Effector CD8-positive, alpha-beta T cell (primary cell): Measurements from ENCODE around the gene SLC37A2.
"Not testable (repeated sequence)": the region's sequence is repeated elsewhere in the genome, so short reads cannot be mapped to it uniquely, and the experiment has no call there.

ENCODE experiments used
- DNase-seq: peaks from one replicate; lab custom pipeline; 2025; lab: John Stamatoyannopoulos, UW
- total RNA-seq, 4 experiments: gene quantifications; one replicate each; lab custom pipeline; 2026; lab: John Stamatoyannopoulos, UW

SLC37A2 gene
- 0.10 to 1.6 (median 0.97) reads per million in 4 experiments for total RNA-seq

DNA sequence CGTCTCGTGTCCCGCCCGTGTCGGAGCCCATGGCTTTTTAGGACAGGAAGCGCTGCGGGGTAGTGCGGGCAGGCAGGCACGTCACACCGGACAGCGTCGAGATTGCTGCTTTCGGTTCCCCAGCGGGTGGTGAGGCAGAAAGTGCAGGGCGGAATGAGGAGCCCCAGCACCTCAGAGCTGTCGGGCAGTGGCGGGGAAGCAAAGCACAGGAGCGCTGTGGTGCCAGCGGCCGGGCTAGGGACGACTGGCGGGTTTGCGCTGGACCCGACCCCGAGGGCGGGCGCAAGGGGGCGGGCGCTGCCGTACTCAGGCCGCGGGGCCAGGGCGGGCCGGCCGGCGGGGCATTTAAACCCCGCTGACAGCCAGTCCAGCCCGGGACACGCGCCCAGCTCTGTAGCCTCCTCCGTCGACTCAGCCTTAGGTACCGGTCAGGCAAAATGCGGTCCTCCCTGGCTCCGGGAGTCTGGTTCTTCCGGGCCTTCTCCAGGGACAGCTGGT lies at the start of gene SLC37A2:
TSS of gene SLC37A2 (plus strand) at position 375 of the 498 bp plus-strand sequence. CDS start at position 438, 63 bp downstream.
- DNase-seq, result no peak

GRCh38 chr11:125016413-125016812 lies 46.7 kb upstream of the SLC37A2 start:
- DNase-seq, result no peak

DNA sequence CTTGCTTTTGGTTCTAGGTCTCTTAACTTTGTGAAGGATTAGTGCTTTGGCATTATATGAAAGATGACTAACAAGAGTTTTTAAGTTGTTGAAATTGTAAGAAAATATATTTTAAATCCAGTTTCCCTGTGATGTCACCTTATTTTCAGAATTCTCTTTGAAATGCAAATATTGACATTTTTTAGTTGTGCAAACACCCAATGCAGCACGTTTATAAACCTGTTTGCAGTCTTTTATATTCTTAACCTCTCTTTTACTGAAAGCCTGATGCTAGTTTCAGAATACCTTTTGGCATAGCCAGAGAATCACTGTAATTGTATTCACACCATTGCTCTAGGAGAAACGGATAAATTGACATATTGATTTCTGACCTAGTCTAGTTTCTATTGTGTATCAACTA lies 42.8 kb upstream of the SLC37A2 start:
- no peak for DNase-seq

- no peak for DNase-seq
Measured at GRCh38 chr11:125022551-125022950, 40.6 kb upstream of the SLC37A2 start.

DNA sequence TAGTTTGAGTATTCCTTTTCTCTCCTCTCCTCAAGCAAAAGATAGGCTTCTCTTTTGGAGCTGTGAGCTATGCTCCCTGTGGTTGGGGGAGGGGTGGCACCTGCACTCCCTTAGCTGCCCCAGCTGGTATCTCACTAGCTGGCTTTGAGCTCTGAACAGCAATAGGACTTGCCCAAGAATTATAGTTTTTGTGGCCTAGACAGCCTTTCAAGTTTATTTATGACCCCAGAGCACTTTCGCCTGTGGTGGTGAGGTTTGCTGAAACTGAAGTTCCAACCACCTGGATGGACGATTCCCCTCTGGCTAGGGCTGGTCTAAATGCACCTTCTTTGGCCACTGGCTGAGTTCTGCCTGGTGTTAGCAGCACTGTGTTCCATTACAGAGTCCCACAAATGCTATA lies 37.1 kb upstream of the SLC37A2 start:
- no peak for DNase-seq

DNA sequence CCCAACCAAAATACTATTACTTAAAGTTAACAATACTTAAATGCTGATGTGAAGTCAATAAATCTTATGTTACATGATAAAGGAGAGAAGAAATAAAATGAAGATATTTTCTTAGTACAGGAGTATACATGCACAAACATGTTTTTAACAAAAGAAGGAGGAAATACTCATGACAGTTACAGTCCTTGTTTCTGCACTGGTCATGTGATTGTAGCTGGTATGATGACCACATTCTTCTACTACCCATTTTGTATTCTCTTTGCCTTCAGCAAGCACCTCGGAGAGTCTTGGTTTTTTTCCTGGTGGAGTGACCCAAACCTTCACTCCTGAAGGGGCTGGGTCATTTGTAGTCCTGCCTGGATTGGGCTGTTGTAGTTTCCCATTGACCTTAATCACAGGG lies 33.7 kb upstream of the SLC37A2 start:
- not testable (repeated sequence) for DNase-seq

DNA sequence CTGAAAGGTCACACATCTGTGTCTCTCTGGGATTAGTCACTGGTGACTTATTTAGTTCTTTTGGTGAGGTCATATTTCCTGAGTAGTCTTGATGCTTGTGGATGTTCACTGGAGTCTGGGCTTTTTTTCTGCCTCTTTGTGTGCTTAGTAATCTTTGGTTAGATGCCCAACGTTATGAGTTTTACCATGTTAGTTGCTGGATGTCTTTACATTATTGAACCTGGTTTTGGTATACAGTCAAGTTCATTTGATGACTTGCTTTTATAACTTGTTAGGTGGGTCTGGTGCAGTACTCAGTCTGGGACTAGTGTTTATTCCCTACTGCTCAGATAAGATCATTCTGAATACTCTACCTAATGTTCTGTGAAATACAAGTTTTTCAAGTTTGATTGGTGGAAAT lies 26.2 kb upstream of the SLC37A2 start:
- DNase-seq, result no peak

- no peak for DNase-seq
Measured at GRCh38 chr11:125049164-125049792, 13.8 kb upstream of the SLC37A2 start.

DNA sequence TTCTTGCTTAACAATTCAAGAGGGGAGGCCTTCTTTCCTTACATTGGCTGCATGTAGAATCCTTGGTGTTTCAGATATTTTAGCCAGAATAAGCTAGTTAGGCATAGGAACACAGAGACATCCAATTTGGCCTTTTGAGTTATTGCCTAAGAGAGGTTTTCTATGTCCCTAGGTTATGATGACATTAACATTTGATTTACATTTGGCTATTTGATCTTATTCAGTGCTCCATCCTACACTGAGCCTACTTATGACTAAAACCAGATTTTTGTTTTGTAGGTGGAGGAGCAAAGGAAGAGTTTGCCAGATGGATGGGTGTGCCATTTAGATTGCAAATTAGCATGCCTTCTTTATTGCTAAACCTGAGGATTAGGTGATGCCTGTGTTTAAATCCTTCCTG lies 11.1 kb upstream of the SLC37A2 start:
- DNase-seq, result no peak

DNA sequence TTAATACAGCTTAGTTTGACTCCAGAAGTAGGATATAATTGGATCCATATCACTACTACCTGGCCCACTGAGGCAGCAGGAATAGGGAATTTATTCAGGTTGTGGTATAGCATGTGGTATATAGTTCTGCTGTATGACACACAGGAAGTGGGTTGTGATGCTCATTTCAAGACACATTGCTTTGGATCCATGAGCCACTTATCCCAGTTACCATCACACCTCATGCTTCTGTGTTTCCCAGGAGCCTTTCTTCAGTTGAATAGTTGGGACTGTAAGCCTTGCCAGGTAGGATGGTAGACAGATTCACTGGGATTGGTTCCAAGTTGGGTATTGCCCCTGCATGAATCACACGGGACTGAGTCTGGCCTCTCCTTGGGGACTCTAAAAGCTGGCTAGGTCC lies 9.9 kb upstream of the SLC37A2 start:
- no peak for DNase-seq

DNA sequence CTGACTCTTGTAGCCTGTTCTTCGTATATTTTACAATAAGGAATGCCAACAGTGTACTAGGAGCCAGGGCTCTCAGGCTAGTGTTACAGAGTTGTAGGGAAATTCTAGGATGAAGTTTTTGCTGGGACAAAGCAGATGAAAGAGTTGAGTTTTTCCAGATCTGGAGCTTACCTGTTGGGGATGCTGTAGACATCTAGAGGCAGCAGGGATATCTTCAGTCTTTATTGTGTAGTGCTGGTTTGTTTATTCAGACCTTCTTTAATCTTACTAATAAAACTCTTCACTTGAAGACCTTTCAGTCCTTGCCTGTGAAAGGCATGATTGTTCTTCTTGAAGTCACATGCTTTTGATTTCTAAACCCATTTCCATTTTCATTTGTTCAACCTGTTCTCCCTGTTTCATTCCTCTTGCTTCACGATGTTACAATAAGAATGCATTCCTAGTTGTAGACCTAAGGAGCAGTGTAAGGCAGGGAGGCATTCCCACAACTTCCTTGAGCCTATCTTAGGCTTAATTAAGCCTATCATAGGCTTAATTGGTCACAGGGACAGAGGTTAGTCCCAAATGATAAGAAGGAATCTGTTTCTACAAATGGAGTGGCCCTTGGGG lies 7.9 kb upstream of the SLC37A2 start:
- DNase-seq, result no peak

GRCh38 chr11:125056111-125056510 lies 7.0 kb upstream of the SLC37A2 start:
- not testable (repeated sequence) for DNase-seq

GRCh38 chr11:125056931-125057692 lies 6.0 kb upstream of the SLC37A2 start:
- no peak for DNase-seq

DNA sequence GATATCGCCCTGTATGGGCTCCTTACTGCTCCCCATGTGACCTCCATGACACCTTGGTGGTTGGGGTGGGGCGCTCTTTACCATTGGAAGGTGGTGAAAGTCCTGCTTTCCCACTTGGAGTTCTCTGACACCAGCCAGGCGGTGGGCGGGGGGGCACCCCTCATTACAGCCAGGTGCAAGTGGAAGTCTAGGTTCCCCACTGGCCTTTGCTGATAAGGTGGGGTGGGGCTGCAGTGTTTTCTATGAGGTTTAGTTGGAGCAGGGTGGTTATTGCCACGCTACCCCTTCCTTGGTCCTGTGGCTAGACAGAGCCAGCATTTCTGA lies 5.5 kb upstream of the SLC37A2 start:
- DNase-seq, result no peak

DNA sequence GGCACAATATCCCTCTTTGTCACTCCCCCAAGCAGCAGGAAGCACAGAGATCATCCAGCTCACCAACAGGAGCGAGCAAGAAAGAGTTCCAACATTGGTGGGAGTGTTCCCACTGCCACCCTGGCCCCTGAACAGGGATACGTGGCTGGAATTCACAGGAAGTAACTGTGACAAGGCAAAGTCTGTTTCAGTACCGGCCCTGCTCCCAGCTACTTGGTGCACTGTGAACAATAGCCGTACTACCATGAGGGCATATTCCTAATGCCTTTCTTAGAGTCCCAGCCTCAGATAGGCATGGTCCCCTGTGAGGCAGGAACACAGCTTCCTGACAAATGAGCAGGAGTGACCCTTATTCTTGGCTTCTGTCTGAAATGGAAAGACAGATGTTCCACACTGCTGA lies 1.8 kb upstream of the SLC37A2 start:
- no peak for DNase-seq

DNA sequence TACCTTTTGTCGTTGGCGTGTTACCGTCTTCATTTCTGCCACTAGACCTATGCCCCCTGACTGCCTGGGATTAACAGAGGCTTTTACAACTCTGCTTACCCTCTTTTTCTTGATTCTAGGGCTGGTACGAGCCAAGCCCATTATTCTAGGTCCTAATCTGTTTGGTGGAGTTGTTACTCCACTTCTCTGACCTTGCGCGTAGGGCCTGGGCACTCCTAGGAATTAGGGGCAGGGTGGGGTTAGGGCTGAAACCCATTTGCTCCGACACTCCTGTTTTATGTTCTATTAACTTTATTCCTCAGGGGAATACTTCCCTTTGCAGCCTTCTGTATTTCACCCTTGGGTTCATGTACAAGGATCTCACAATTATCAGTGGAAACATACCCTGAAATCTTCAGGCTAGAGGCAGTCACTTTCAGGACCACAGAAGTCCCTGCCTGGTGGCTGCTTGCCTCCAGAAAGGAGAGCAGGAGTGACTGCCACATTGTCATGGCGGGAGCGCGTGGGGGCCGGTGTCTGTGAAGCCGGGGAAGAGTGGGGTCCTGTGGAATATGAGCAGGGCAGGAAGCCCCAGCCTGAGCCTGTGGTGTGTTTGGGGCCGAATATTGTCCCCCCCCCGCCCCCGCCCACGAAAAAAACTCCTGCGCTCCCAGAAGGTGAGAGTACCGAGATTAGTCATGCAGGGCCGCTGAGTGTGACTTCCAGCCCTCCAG lies 731 bp upstream of the SLC37A2 start:
- DNase-seq, result no peak

GRCh38 chr11:125063429-125064043 lies 431 bp downstream of the SLC37A2 start:
- DNase-seq, result no peak

DNA sequence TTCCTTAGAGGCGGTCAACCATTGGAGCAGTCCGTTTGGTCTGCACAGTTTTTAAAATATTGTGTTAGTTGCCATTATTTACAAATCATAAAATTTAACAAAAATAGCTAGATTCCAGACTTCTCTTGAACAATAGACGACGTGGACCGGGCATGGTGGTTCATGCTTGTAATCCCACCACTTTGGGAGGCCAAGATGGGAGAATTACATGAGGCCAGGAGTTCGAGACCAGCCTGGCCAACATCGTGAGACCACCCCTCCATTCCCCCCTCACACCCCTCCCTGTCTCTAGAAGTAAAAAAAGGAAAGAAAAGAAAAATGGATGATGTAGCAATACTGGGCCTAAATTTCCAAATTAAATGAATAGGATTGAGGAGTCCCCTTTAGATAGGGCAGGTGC lies 965 bp downstream of the SLC37A2 start:
- DNase-seq, result no peak

DNA sequence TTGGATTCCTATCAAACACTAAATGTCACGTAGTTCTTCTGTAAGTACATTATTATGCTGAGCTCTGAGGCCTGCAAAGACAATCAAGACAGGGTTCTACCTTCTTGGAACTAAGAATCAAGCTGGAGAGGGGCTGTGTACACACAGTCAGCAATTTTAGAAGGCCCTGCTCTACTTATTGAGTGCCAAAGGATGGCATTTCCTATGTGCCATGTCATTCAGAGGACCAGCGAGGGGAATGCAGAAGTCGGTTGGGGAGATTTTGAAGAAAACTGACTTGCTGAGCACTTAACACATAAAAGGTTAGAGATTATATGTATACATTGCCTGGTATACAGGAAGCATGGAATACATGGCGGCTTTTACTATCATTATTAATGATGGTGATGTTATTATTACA lies 5.3 kb downstream of the SLC37A2 start:
- no peak for DNase-seq

- no peak for DNase-seq
Measured at GRCh38 chr11:125069008-125069407, 5.9 kb downstream of the SLC37A2 start.

- DNase-seq, result no peak
Measured at GRCh38 chr11:125069796-125070195, 6.7 kb downstream of the SLC37A2 start.

GRCh38 chr11:125070699-125071254 lies 7.7 kb downstream of the SLC37A2 start:
- DNase-seq, result no peak
